Tibial nerve (tissue), 4 donors: Measurements from ENCODE around the gene PRKAR1A. TPM values are rescaled to one million over a fixed set of nuclear protein-coding genes. Genes with fewer than 3 reads are reported as not detected.
A peak's percentile ranks its signal among the peaks of the same experiment; 100 is the strongest.
"Not testable (repeated sequence)": the region's sequence is repeated elsewhere in the genome, so short reads cannot be mapped to it uniquely, and the experiment has no call there.

Experiments
- DNase-seq, 2 donors: peaks; one replicate each; pipeline ENCODE4 v3.0.0-alpha.2; 2019; ENCODE audit warnings: low spot score in 2 of 2
- H3K27ac ChIP-seq, 4 donors: fragments of 200-600 bp; sonication (generic) in 3 of 4; one replicate each; pipeline ENCODE4 v1.5.1; 2017 to 2019; ENCODE audit warnings: mild to moderate bottlenecking in 1 of 4
- H3K27me3 ChIP-seq, 2 donors: fragments of 200-600 bp; sonication (generic) in 1 of 2; one replicate each; pipeline versions ENCODE4 v1.5.1 to v1.6.0; 2017 to 2019
- H3K36me3 ChIP-seq, 3 donors: fragments of 200-600 bp; sonication (generic); one replicate each; pipeline ENCODE4 v1.5.1; 2018 to 2019
- H3K4me1 ChIP-seq, 4 donors: fragments of 200-600 bp; sonication (generic) in 3 of 4; one replicate each; pipeline ENCODE4 v1.5.1; 2017 to 2019
- H3K4me3 ChIP-seq, 4 donors: fragments of 200-600 bp; sonication (generic) in 3 of 4; one replicate each; pipeline ENCODE4 v1.5.1; 2017 to 2019; ENCODE audit warnings: mild to moderate bottlenecking in 1 of 4, moderate library complexity in 1 of 4
- H3K9me3 ChIP-seq, 4 donors: fragments of 200-600 bp; sonication (generic) in 3 of 4; one replicate each; pipeline ENCODE4 v1.5.1; 2017 to 2019
- CTCF ChIP-seq, 5 experiments: fragments of 200-600 bp in 3 of 5; fragments of 450-650 bp in 2 of 5; sonication (generic) in 3 of 5; IDR thresholded peaks; one replicate each; pipeline ENCODE4 v1.5.1; 2016 to 2019; ENCODE audit warnings: antibody characterized with exemption in 5 of 5, mild to moderate bottlenecking in 3 of 5, moderate library complexity in 2 of 5
- EP300 ChIP-seq, 2 donors: sonication (generic); formaldehyde crosslinking; IDR thresholded peaks; one replicate each; pipeline ENCODE4 v1.6.1; 2017; ENCODE audit warnings: antibody characterized with exemption in 2 of 2, mild to moderate bottlenecking in 1 of 2
- POLR2A ChIP-seq, 2 donors: fragments of 450-650 bp; IDR thresholded peaks; one replicate each; pipeline ENCODE4 v1.6.1; 2017; ENCODE audit warnings: antibody characterized with exemption in 2 of 2, mild to moderate bottlenecking in 2 of 2, moderate library complexity in 2 of 2
- WGBS, 2 donors: methylation state at CpG; one replicate each; pipeline ENCODE4 v1.1.5; 2018; 5-methylcytosine and 5-hydroxymethylcytosine counted together
- total RNA-seq, 4 donors: library from RNA; depleted of rRNA; stranded (reverse); fragments of >200 nt; gene quantifications; one replicate each; pipeline ENCODE4 v1.1.0, GENCODE V29; 2016

Gene PRKAR1A
- total RNA-seq, 4 donors from 2014 or later, result 327 to 494 (median 406) TPM

- no peaks in the 10 kb centered on the region for H3K27me3 ChIP-seq
- no peak overlapping the region for H3K4me3 ChIP-seq
- peaks cover 0 to 45% (median 8%) of the 10 kb centered on the region in 3 donors for H3K36me3 ChIP-seq
- 86 to 90% methylated on average over 7 to 9 of the region's 9 CpGs for WGBS, 2 donors
- peaks cover 0 to 95% (median 18%) of the 10 kb centered on the region in 4 donors for H3K4me1 ChIP-seq
- no peak for DNase-seq
- TF ChIP-seq CTCF (IDR thresholded peaks at IDR 0.05) (no peak), POLR2A (IDR thresholded peaks at IDR 0.05) (no peak), EP300 (IDR thresholded peaks at IDR 0.05) (no peak)
- no peak overlapping the region for H3K27ac ChIP-seq
- no peaks in the 10 kb centered on the region for H3K9me3 ChIP-seq
Observed at GRCh38 chr17:68518063-68518815, 6.0 kb downstream of the PRKAR1A start.

GRCh38 chr17:68519051-68519450 lies 6.8 kb downstream of the PRKAR1A start:
- WGBS, 2 donors, result 85 to 86% methylated on average over 3 of the region's 3 CpGs
- peaks cover 0 to 97% (median 17%) of the 10 kb centered on the region in 4 donors for H3K4me1 ChIP-seq

GRCh38 chr17:68519911-68520310 lies 7.7 kb downstream of the PRKAR1A start:
- Histone ChIP-seq H3K36me3 (peaks cover 0 to 60% (median 10%) of the 10 kb centered on the region in 3 donors), H3K27ac (peak overlapping the region in 1 of 4 donors; percentile 36), H3K4me1 (peaks cover 0 to 89% (median 11%) of the 10 kb centered on the region in 4 donors), H3K27me3 (no peaks in the 10 kb centered on the region), H3K9me3 (no peaks in the 10 kb centered on the region), H3K4me3 (no peak overlapping the region)
- no peak for DNase-seq
- TF ChIP-seq EP300 (IDR thresholded peaks at IDR 0.05), result no peak
- TF ChIP-seq CTCF (IDR thresholded peaks at IDR 0.05), result no peak
- no peak for TF ChIP-seq POLR2A (IDR thresholded peaks at IDR 0.05)
- 80 to 84% methylated on average over 1 of the region's 1 CpG for WGBS, 2 donors

More at GRCh38 chr17:68519051-68519450, 6.8 kb downstream of the PRKAR1A start:
- H3K27me3 ChIP-seq, H3K4me3 ChIP-seq, DNase-seq, H3K27ac ChIP-seq, H3K9me3 ChIP-seq: not testable (repeated sequence)
- H3K36me3 ChIP-seq, result peaks cover 0 to 52% (median 10%) of the 10 kb centered on the region in 3 donors

GRCh38 chr17:68522266-68522665 lies 10.0 kb downstream of the PRKAR1A start:
- H3K27me3 ChIP-seq, result no peaks in the 10 kb centered on the region
- peaks cover 0 to 74% (median 0%) of the 10 kb centered on the region in 4 donors for H3K4me1 ChIP-seq
- no peak for DNase-seq
- no peak for TF ChIP-seq CTCF (IDR thresholded peaks at IDR 0.05)
- no peak for TF ChIP-seq POLR2A (IDR thresholded peaks at IDR 0.05)
- no peak for TF ChIP-seq EP300 (IDR thresholded peaks at IDR 0.05)
- peaks cover 0 to 77% (median 10%) of the 10 kb centered on the region in 3 donors for H3K36me3 ChIP-seq
- no peak overlapping the region for H3K4me3 ChIP-seq
- H3K9me3 ChIP-seq, result no peaks in the 10 kb centered on the region
- H3K27ac ChIP-seq, result no peak overlapping the region

- DNase-seq, result no peak
- Histone ChIP-seq H3K4me1 (peaks cover 0 to 37% (median 0%) of the 10 kb centered on the region in 4 donors), H3K27ac (no peak overlapping the region), H3K27me3 (no peaks in the 10 kb centered on the region), H3K4me3 (no peak overlapping the region), H3K36me3 (peaks cover 0 to 90% (median 22%) of the 10 kb centered on the region in 3 donors), H3K9me3 (no peaks in the 10 kb centered on the region)
- TF ChIP-seq CTCF (IDR thresholded peaks at IDR 0.05) (no peak), POLR2A (IDR thresholded peaks at IDR 0.05) (no peak), EP300 (IDR thresholded peaks at IDR 0.05) (no peak)
- 76 to 81% methylated on average over 3 of the region's 3 CpGs for WGBS, 2 donors
Observed at GRCh38 chr17:68526548-68526947, 14.3 kb downstream of the PRKAR1A start.
